A549 (cell line): ENCODE measurements around the gene EFCAB7. TPM values are rescaled to one million over a fixed set of nuclear protein-coding genes. Genes with fewer than 3 reads are reported as not detected.

Source experiments
- ATAC-seq, 2 experiments: fragments of 200-7000 bp in 1 of 2; fragments of >200 bp in 1 of 2; cut with Nextera tagmentation in 1 of 2; cut with Tn5 transposase in 1 of 2; 3 replicates each; pipeline versions ENCODE4 v1.8.0 to v1.9.1; 2018 to 2020; ENCODE audit warnings: mild to moderate bottlenecking in 1 of 2, moderate library complexity in 1 of 2
- CTCF ChIA-PET: fragments of 300-600 bp; sonication (Branson Sonifier 250); formaldehyde crosslinking; extraction: SDS; loops from one replicate; lab custom pipeline; 2021; ENCODE audit warnings: antibody characterized with exemption, inconsistent platforms; lab: Yijun Ruan, JAX
- POLR2A ChIA-PET: fragments of 350-600 bp; formaldehyde crosslinking; extraction: SDS; loops from one replicate; lab custom pipeline; 2021; ENCODE audit warnings: antibody characterized with exemption, inconsistent platforms; lab: Yijun Ruan, JAX
- DNase-seq, 2 experiments: peaks; one replicate each; pipeline versions ENCODE4 v3.0.0 to v3.0.0-alpha.2; 2011 to 2016; ENCODE audit warnings: low read depth in 1 of 2, low spot score in 1 of 2
- FAIRE-seq: peaks from 2 replicates; lab custom pipeline; 2011; peaks lifted over from hg19 to GRCh38; lab: Jason Lieb, UNC
- H3K27ac ChIP-seq, 2 experiments: fragments of >200 bp; sonication (Bioruptor Twin); formaldehyde crosslinking; 3 replicates each; pipeline ENCODE4 v1.5.1; 2016 to 2017
- H3K4me1 ChIP-seq: fragments of >200 bp; sonication (Bioruptor Twin); formaldehyde crosslinking; 3 replicates; pipeline ENCODE4 v1.6.1; 2016
- H3K4me2 ChIP-seq: fragments of >200 bp; sonication (Bioruptor Twin); formaldehyde crosslinking; 3 replicates; pipeline ENCODE4 v1.6.1; 2016
- H3K4me3 ChIP-seq: fragments of >200 bp; sonication (Bioruptor Twin); formaldehyde crosslinking; 3 replicates; pipeline ENCODE4 v1.5.1; 2016
- H3K9me3 ChIP-seq: fragments of >200 bp; sonication (Bioruptor Twin); formaldehyde crosslinking; 3 replicates; pipeline ENCODE4 v1.6.1; 2016
- BHLHE40 ChIP-seq: IDR thresholded peaks from 2 replicates; pipeline ENCODE4 v1.6.1; 2012; ENCODE audit warnings: low read depth, low read length, inconsistent platforms
- CBX2 ChIP-seq: fragments of 200-600 bp; sonication (generic); IDR thresholded peaks from 2 replicates; pipeline ENCODE4 v1.6.1; 2016; ENCODE audit warnings: low read depth, mild to moderate bottlenecking, borderline replicate concordance
- CEBPB ChIP-seq, 2 experiments: fragments of >200 bp in 1 of 2; sonication (Bioruptor Twin) in 1 of 2; formaldehyde crosslinking in 1 of 2; IDR thresholded peaks; 2 replicates each; pipeline ENCODE4 v1.6.1; 2012 to 2016
- CHD2 ChIP-seq: fragments of 150-350 bp; IDR thresholded peaks from 2 replicates; pipeline ENCODE4 v1.6.1; 2014; ENCODE audit warnings: low read length; ENCODE audit not compliant: partially characterized antibody
- EHF ChIP-seq: fragments of 250-450 bp; sonication (Bioruptor Pico); IDR thresholded peaks from 2 replicates; pipeline ENCODE4 v1.5.0; 2020; ENCODE audit warnings: mild to moderate bottlenecking
- ESRRA ChIP-seq: fragments of 150-350 bp; IDR thresholded peaks from 2 replicates; pipeline ENCODE4 v1.6.1; 2014; ENCODE audit warnings: mild to moderate bottlenecking, low read length, borderline replicate concordance
- FOSB ChIP-seq: fragments of 250-450 bp; sonication (Bioruptor Pico); IDR thresholded peaks from 2 replicates; pipeline ENCODE4 v1.5.0; 2020; ENCODE audit warnings: mild to moderate bottlenecking, moderate library complexity
- FOXS1 ChIP-seq: fragments of 250-450 bp; sonication (Bioruptor Pico); IDR thresholded peaks from 2 replicates; pipeline ENCODE4 v1.5.0; 2020; ENCODE audit warnings: mild to moderate bottlenecking, moderate library complexity
- HDAC2 ChIP-seq: fragments of 200-600 bp; sonication (generic); IDR thresholded peaks from 2 replicates; pipeline ENCODE4 v1.6.1; 2016
- HEYL ChIP-seq: fragments of 250-450 bp; sonication (Bioruptor Pico); IDR thresholded peaks from 2 replicates; pipeline ENCODE4 v1.8.0; 2021; ENCODE audit warnings: mild to moderate bottlenecking, moderate library complexity
- HOXA7 ChIP-seq: fragments of 250-450 bp; sonication (Bioruptor Pico); IDR thresholded peaks from 2 replicates; pipeline ENCODE4 v1.5.0; 2020; ENCODE audit warnings: mild to moderate bottlenecking, moderate library complexity
- KDM5A ChIP-seq: fragments of 200-600 bp; sonication (generic); IDR thresholded peaks from 2 replicates; pipeline ENCODE4 v1.6.1; 2016; ENCODE audit warnings: antibody characterized with exemption, mild to moderate bottlenecking
- MAFK ChIP-seq: fragments of 450-650 bp; IDR thresholded peaks from 2 replicates; pipeline ENCODE4 v1.6.1; 2014; ENCODE audit not compliant: partially characterized antibody
- MAZ ChIP-seq: fragments of 150-350 bp; IDR thresholded peaks from 2 replicates; pipeline ENCODE4 v1.6.1; 2014; ENCODE audit warnings: antibody characterized with exemption, low read depth, low read length, borderline replicate concordance
- MYC ChIP-seq: IDR thresholded peaks from 2 replicates; pipeline ENCODE4 v1.6.1; 2012; ENCODE audit warnings: mild to moderate bottlenecking, inconsistent platforms, low read length, improper control_type of control experiment, borderline replicate concordance
- NPAS2 ChIP-seq: fragments of 250-450 bp; sonication (Bioruptor Pico); IDR thresholded peaks from 2 replicates; pipeline ENCODE4 v1.8.0; 2022; ENCODE audit warnings: mild to moderate bottlenecking, moderate library complexity, borderline replicate concordance
- NR3C1 ChIP-seq: fragments of >200 bp; sonication (Bioruptor Twin); formaldehyde crosslinking; IDR thresholded peaks from 3 replicates; pipeline ENCODE4 v1.6.1; 2017
- POLR2A ChIP-seq: IDR thresholded peaks from 2 replicates; pipeline ENCODE4 v1.6.1; 2012; ENCODE audit warnings: mild to moderate bottlenecking, low read length
- SMC3 ChIP-seq: fragments of >200 bp; sonication (Bioruptor Twin); formaldehyde crosslinking; IDR thresholded peaks from 3 replicates; pipeline ENCODE4 v1.6.1; 2018; ENCODE audit warnings: inconsistent platforms
- TFCP2L1 ChIP-seq: fragments of 250-450 bp; sonication (Bioruptor Pico); IDR thresholded peaks from 2 replicates; pipeline ENCODE4 v1.5.0; 2021; ENCODE audit warnings: mild to moderate bottlenecking
- ZC3H11A ChIP-seq: fragments of 450-650 bp; IDR thresholded peaks from 2 replicates; pipeline ENCODE4 v1.6.1; 2014; ENCODE audit warnings: antibody characterized with exemption, mild to moderate bottlenecking
- ZFP36 ChIP-seq: fragments of 450-650 bp; IDR thresholded peaks from 2 replicates; pipeline ENCODE4 v1.6.1; 2014; ENCODE audit warnings: borderline replicate concordance; ENCODE audit not compliant: partially characterized antibody
- WGBS: methylation state at CpG from one replicate; pipeline ENCODE4 v1.1.6; 2017; ENCODE audit errors: missing lambda C conversion rate; 5-methylcytosine and 5-hydroxymethylcytosine counted together
- polyA plus RNA-seq, 4 experiments: library from polyadenylated mRNA; depleted of rRNA in 3 of 4; stranded (reverse); fragments of >200 nt; fragmentation: RNase III in 1 of 4; extraction: RNeasy Plus Mini Kit Qiagen cat#74134 plus additional on column Dnase treatment in 1 of 4; gene quantifications; 2 replicates in 3 of 4; 3 replicates in 1 of 4; pipeline ENCODE4 v1.2.3, GENCODE V29; 2011 to 2017
- TF ChIP-seq, protein P1 (sequence below): IDR thresholded peaks from 2 replicates; pipeline ENCODE4 v1.6.1; 2012
- TF ChIP-seq, protein P2 (sequence below): IDR thresholded peaks from 2 replicates; pipeline ENCODE4 v1.6.1; 2012
- TF ChIP-seq, protein P3 (sequence below): fragments of 250-450 bp; sonication (Bioruptor Pico); IDR thresholded peaks from 2 replicates; pipeline ENCODE4 v1.5.0; 2021; ENCODE audit warnings: mild to moderate bottlenecking, moderate library complexity, borderline replicate concordance
- TF ChIP-seq, protein P4 (sequence below): fragments of 250-450 bp; sonication (Bioruptor Pico); IDR thresholded peaks from 2 replicates; pipeline ENCODE4 v1.5.0; 2020; ENCODE audit warnings: low read depth, mild to moderate bottlenecking, moderate library complexity
- TF ChIP-seq, protein P5 (sequence below): fragments of 450-650 bp; IDR thresholded peaks from 2 replicates; pipeline ENCODE4 v1.6.1; 2014; ENCODE audit warnings: antibody characterized with exemption

The EFCAB7 gene
- polyA plus RNA-seq, 2 of the 4 experiments (the other 2 are of a cell fraction) = 4.6 to 5.6 TPM

DNA sequence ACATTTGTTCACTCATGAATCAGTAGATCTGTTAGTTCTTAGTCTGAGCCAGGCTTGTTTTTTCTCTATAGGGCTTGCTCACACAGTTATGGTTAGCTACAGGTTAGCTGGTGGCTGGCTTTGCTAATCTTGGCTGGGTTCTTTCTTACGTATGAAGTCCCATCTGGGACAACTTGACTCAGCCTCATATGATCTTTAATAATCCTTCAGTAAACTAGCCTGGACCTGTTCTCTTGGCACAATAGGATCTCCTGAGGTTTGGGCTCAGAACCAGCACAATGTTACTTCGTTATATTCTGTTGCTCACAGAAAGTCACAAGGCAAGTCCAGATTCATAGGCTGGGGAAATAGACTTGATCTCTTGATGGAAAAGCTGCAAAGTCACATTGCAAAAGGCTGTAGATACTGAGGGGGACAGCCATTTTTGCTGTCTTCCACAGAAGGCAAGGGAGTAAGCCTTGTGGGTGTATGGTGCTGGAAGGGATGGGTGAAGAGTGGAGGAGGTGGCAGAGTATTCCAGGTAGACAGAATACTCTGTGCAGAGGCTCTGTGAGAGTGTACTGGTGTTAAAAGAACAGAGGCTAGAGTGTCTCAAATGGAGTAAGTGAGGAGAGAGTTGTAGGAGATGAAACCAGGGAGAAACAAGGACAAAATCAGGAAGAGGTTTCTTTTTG lies 24.4 kb downstream of the EFCAB7 start:
- Histone ChIP-seq H3K4me1 (no peaks in the 10 kb centered on the region), H3K9me3 (no peaks in the 10 kb centered on the region), H3K4me2 (no peak overlapping the region), H3K4me3 (no peak overlapping the region), H3K27ac (no peak overlapping the region)
- FAIRE-seq = no peak
- ATAC-seq = no peak
- ChIA-PET POLR2A (no interaction called here), CTCF (interaction anchor here (0.6 to 1.7 kb wide), 3 partner anchors 9 to 93 kb away, joined by 3 to 8 read pairs (median 4); no protein-coding TSS in a partner anchor)
- 89% methylated on average over 2 of the region's 2 CpGs for WGBS
- no peak for DNase-seq
- TF ChIP-seq, protein P1, sequence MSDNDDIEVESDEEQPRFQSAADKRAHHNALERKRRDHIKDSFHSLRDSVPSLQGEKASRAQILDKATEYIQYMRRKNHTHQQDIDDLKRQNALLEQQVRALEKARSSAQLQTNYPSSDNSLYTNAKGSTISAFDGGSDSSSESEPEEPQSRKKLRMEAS = no peak
- TF ChIP-seq POLR2A (no peak), NR3C1 (no peak), MAZ (no peak), CHD2 (no peak), SMC3 (no peak), CEBPB (IDR thresholded peaks at IDR 0.05) (no peak)
- TF ChIP-seq, protein P2, sequence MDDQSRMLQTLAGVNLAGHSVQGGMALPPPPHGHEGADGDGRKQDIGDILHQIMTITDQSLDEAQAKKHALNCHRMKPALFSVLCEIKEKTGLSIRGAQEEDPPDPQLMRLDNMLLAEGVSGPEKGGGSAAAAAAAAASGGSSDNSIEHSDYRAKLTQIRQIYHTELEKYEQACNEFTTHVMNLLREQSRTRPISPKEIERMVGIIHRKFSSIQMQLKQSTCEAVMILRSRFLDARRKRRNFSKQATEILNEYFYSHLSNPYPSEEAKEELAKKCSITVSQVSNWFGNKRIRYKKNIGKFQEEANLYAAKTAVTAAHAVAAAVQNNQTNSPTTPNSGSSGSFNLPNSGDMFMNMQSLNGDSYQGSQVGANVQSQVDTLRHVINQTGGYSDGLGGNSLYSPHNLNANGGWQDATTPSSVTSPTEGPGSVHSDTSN = no peak

DNA sequence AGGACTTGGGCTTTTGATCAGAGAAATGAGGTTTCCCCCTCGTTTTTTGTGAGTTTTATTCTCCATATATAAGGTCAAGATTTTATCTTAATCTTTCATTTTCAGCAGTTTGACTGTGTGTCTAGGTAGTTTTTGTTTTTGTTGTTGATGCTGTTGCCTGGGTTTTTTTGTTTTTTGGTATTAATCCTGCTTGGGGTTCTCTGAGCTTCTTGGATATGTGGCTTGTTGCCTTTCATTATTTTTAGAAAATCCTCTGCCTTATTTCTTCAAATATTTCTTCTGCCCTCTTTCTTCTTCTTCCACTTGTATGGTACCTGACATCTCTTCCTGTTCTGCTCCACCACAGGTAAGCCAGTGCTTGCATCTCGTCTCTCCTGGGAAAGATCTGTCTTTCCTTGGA lies 25.0 kb downstream of the EFCAB7 start:
- Histone ChIP-seq H3K4me2 (no peak overlapping the region), H3K4me3 (no peak overlapping the region), H3K9me3 (no peaks in the 10 kb centered on the region), H3K27ac (no peak overlapping the region), H3K4me1 (no peaks in the 10 kb centered on the region)
- POLR2A ChIA-PET = no interaction called here
- WGBS = 60% methylated on average over 2 of the region's 2 CpGs
- ATAC-seq = no peak
- CTCF ChIA-PET = interaction anchor here (1.2 to 1.7 kb wide), 2 partner anchors 9 to 10 kb away, joined by 4 to 8 read pairs; no protein-coding TSS in a partner anchor
- no peak for DNase-seq
- TF ChIP-seq ESRRA (no peak), EHF (CRISPR knock-in tag) (no peak), HDAC2 (no peak), MYC (no peak), FOSB (CRISPR knock-in tag) (no peak), ZC3H11A (no peak), HEYL (CRISPR knock-in tag) (no peak), NR3C1 (no peak)
- TF ChIP-seq, protein P3, sequence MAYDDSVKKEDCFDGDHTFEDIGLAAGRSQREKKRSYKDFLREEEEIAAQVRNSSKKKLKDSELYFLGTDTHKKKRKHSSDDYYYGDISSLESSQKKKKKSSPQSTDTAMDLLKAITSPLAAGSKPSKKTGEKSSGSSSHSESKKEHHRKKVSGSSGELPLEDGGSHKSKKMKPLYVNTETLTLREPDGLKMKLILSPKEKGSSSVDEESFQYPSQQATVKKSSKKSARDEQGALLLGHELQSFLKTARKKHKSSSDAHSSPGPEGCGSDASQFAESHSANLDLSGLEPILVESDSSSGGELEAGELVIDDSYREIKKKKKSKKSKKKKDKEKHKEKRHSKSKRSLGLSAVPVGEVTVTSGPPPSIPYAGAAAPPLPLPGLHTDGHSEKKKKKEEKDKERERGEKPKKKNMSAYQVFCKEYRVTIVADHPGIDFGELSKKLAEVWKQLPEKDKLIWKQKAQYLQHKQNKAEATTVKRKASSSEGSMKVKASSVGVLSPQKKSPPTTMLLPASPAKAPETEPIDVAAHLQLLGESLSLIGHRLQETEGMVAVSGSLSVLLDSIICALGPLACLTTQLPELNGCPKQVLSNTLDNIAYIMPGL = no peak
- TF ChIP-seq, protein P4, sequence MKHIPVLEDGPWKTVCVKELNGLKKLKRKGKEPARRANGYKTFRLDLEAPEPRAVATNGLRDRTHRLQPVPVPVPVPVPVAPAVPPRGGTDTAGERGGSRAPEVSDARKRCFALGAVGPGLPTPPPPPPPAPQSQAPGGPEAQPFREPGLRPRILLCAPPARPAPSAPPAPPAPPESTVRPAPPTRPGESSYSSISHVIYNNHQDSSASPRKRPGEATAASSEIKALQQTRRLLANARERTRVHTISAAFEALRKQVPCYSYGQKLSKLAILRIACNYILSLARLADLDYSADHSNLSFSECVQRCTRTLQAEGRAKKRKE (CRISPR knock-in tag) = no peak
- TF ChIP-seq, protein P1 = no peak
- FAIRE-seq = no peak

DNA sequence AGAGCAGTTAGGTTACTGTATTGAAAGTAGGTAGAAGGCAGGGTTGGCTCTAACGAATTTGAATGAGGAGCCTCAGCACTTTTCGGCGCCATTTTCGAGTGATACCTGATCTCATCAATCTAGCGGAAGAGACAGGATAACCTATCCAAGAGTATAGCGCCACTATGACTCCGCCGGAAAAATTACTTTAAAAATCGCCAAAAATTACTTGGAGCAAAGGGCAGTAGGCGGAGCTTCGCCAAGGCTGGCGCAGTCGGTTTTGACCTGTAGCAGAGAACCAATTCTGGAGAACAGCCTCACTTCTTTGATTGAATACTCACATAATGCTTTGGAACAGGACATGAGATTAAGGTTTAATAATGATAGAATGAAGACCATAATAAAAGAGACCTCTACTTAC lies 25.6 kb downstream of the EFCAB7 start:
- FAIRE-seq = no peak
- no peak for DNase-seq
- no peak overlapping the region for H3K27ac ChIP-seq
- no peak overlapping the region for H3K4me3 ChIP-seq
- CTCF ChIA-PET = interaction anchor here (1.2 to 1.7 kb wide), 2 partner anchors 9 to 10 kb away, joined by 4 to 8 read pairs; no protein-coding TSS in a partner anchor
- no peaks in the 10 kb centered on the region for H3K4me1 ChIP-seq
- POLR2A ChIA-PET = no interaction called here
- H3K4me2 ChIP-seq = no peak overlapping the region
- H3K9me3 ChIP-seq = no peaks in the 10 kb centered on the region
- no peak for ATAC-seq
- WGBS = 92% methylated on average over 13 of the region's 13 CpGs
- TF ChIP-seq NPAS2 (no peak), BHLHE40 (no peak), HOXA7 (CRISPR knock-in tag) (no peak), TFCP2L1 (CRISPR knock-in tag) (no peak), ESRRA (no peak), KDM5A (no peak), POLR2A (no peak), MAFK (no peak), ZFP36 (no peak), FOXS1 (no peak), CBX2 (no peak)
- TF ChIP-seq, protein P5, sequence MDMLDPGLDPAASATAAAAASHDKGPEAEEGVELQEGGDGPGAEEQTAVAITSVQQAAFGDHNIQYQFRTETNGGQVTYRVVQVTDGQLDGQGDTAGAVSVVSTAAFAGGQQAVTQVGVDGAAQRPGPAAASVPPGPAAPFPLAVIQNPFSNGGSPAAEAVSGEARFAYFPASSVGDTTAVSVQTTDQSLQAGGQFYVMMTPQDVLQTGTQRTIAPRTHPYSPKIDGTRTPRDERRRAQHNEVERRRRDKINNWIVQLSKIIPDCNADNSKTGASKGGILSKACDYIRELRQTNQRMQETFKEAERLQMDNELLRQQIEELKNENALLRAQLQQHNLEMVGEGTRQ = no peak
